Mammary epithelial cell (primary cell): Measurements from ENCODE around the gene CAMK1G.

Source experiments
- CTCF ChIP-seq, 2 donors: IDR thresholded peaks in 1 of 2; conservative IDR thresholded peaks in 1 of 2; 2 replicates each; pipeline ENCODE4 v1.5.1; 2011 to 2012; ENCODE audit warnings: inconsistent platforms in 2 of 2, low read length in 2 of 2, mild to moderate bottlenecking in 2 of 2, control low read depth in 1 of 2, low read depth in 1 of 2; ENCODE audit not compliant: insufficient read depth in 1 of 2; ENCODE audit errors: extremely low read depth in 1 of 2
- EZH2 ChIP-seq: IDR thresholded peaks from 2 replicates; pipeline ENCODE4 v1.6.1; 2012; ENCODE audit warnings: low read length, inconsistent platforms, borderline replicate concordance

DNA sequence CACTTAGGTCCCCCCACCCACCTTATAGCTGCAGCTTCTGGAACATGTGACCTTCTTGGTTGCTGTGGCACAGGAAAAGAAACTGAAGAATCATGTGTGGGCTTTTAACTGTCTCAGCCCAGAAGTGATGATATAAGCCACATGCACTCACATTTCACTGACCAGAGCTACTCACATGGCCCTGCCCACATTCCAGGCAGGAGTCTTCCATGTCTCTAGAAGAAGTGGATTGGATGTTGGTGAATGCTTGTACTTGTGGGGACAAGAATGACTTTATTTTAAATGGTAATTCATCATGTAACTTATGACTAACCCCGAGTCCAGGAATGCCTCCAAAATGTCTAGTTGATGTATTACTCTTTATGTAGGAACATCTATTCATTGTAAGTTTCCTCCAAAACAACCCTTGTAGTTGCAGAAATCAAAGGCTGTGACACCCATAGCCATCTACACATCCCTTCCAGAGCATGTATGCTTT lies 15.8 kb upstream of the CAMK1G start:
- TF ChIP-seq CTCF (conservative IDR thresholded peaks at IDR 0.05 in 1 of 2, IDR thresholded peaks at IDR 0.05 in 1 of 2; ENCODE audit: extremely low read depth in 1 of 2, insufficient read depth in 1 of 2, low read depth in 1 of 2, low read length in 2 of 2) (no peak), EZH2 (no peak)
